ENCODE results near the gene FAM20C.
A peak's percentile ranks its signal among the peaks of the same experiment; 100 is the strongest.

Gene FAM20C

GRCh38 chr7:191981-192649 lies at the start of gene FAM20C:
Gene FAM20C (plus strand): TSS chr7:192571. CDS start chr7:193200, 629 bp downstream.
- DNase-seq: peak; percentile 92

- DNase-seq: no peak
Measured at GRCh38 chr7:143145-143751, 49.1 kb upstream of the FAM20C start.

GRCh38 chr7:143811-144453 lies 48.4 kb upstream of the FAM20C start:
- DNase-seq: peak; percentile 54

GRCh38 chr7:144454-144826 lies 47.9 kb upstream of the FAM20C start:
- DNase-seq: no peak

- no peak for DNase-seq
Measured at GRCh38 chr7:145863-146262, 46.5 kb upstream of the FAM20C start.

GRCh38 chr7:148543-148931 lies 43.8 kb upstream of the FAM20C start:
- DNase-seq: no peak

GRCh38 chr7:148932-149790 lies 43.2 kb upstream of the FAM20C start:
- peak; percentile 100 for DNase-seq

GRCh38 chr7:149791-150636 lies 42.4 kb upstream of the FAM20C start:
- DNase-seq: peak; percentile 52

GRCh38 chr7:150811-151221 lies 41.6 kb upstream of the FAM20C start:
- DNase-seq: peak; percentile 88

- no peak for DNase-seq
Measured at GRCh38 chr7:151346-152050, 40.9 kb upstream of the FAM20C start.

- DNase-seq: no peak
Measured at GRCh38 chr7:152702-153391, 39.5 kb upstream of the FAM20C start.

GRCh38 chr7:153604-154003 lies 38.8 kb upstream of the FAM20C start:
- no peak for DNase-seq

GRCh38 chr7:154096-154799 lies 38.1 kb upstream of the FAM20C start:
- no peak for DNase-seq

GRCh38 chr7:155469-155900 lies 36.9 kb upstream of the FAM20C start:
- no peak for DNase-seq

GRCh38 chr7:156111-157007 lies 36.0 kb upstream of the FAM20C start:
- no peak for DNase-seq

- DNase-seq: no peak
Measured at GRCh38 chr7:157008-157310, 35.4 kb upstream of the FAM20C start.

GRCh38 chr7:157771-158625 lies 34.4 kb upstream of the FAM20C start:
- DNase-seq: no peak

GRCh38 chr7:158771-159170 lies 33.6 kb upstream of the FAM20C start:
- no peak for DNase-seq

All from suppressor macrophage treated with lipopolysaccharide for 4 hours (primary cell).